AG10803 (cell line): ENCODE results near the gene RERE.

Experiments
- DNase-seq: peaks from one replicate; pipeline ENCODE4 v3.0.0; 2010; ENCODE audit warnings: low read depth
- H3K4me3 ChIP-seq: 2 replicates; pipeline ENCODE4 v1.5.1; 2011; ENCODE audit warnings: mild to moderate bottlenecking, low read length, control low read depth
- TF ChIP-seq, protein P1 (sequence below): conservative IDR thresholded peaks from 2 replicates; pipeline ENCODE4 v1.5.1; 2011; ENCODE audit warnings: mild to moderate bottlenecking, low read length, control low read depth, inconsistent platforms

The RERE gene

DNA sequence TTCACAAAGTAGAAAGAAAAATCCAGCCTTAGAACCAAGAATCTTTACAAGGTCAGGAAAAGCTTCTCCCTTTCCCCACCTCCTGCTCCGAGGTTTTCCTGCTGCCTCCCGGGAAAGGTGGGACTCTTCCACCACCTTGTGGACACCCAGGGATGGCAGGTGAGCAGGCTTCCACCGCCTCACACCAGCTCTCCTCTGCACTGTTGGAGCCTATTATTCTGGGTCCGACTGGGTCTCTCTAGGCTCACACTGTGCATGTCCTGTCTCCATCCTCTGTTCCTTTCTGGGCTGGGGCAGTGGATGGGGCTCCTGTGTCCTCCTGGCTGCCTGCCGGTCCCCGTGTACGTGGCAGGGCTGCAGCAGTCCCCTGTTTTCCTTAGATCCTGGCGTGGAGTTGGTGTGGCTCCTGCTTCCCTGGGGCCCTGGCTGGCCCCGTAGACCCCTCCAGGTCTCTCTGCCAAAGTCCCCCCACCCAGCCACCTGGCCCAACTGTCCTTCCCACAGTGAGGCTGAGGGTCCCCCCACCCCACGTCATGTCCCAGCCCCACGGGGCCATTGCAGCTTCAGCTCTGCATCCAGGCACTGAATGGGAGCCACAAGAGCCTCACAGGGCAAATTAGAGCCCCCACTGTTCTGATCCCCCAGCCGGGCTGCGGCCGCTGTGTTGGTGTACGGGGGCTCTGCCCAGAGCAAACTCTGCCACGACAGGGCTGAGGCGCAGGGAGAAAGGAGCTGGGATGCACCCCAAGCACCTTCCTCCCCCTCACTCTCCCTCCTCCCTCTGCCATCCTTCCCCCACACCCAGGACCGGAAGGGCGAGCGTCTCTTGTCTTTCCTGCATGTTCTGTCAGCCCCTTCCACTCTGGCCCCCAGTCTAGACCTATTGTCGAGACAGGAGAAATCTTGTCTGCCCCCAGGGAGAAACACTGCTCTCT lies 502.8 kb downstream of the RERE start:
- H3K4me3 ChIP-seq: no peak overlapping the region
- TF ChIP-seq, protein P1, sequence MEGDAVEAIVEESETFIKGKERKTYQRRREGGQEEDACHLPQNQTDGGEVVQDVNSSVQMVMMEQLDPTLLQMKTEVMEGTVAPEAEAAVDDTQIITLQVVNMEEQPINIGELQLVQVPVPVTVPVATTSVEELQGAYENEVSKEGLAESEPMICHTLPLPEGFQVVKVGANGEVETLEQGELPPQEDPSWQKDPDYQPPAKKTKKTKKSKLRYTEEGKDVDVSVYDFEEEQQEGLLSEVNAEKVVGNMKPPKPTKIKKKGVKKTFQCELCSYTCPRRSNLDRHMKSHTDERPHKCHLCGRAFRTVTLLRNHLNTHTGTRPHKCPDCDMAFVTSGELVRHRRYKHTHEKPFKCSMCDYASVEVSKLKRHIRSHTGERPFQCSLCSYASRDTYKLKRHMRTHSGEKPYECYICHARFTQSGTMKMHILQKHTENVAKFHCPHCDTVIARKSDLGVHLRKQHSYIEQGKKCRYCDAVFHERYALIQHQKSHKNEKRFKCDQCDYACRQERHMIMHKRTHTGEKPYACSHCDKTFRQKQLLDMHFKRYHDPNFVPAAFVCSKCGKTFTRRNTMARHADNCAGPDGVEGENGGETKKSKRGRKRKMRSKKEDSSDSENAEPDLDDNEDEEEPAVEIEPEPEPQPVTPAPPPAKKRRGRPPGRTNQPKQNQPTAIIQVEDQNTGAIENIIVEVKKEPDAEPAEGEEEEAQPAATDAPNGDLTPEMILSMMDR: peak; percentile 94
- DNase-seq: peak; percentile 65

DNA sequence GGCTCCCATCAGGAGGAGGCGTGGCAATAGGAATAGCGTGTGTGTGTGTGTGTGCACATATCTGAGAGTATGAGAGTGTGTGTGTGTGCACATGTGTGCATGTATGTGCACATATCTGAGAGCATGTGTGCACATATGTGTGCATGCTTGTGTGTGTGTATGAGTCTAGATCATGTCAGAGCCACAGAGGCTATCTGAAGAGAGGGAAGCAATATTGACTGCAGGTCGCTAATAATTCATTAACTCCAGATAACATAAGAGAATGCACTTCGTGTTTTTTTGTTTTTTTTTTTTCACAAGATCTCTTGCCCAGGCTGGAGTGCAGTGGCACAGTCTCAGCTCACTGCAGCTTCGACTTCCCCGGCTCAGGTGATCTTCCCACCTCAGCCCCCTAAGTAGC lies 504.2 kb downstream of the RERE start:
- TF ChIP-seq, protein P1: no peak
- DNase-seq: no peak

GRCh38 chr1:8312235-8313218 lies 504.9 kb downstream of the RERE start:
- H3K4me3 ChIP-seq: no peak overlapping the region

More for the DNA sequence above, 504.2 kb downstream of the RERE start:
- H3K4me3 ChIP-seq: no peak overlapping the region

GRCh38 chr1:8311068-8311718 lies 506.2 kb downstream of the RERE start:
- DNase-seq: no peak
- no peak overlapping the region for H3K4me3 ChIP-seq
- TF ChIP-seq, protein P1: no peak

More at GRCh38 chr1:8312235-8313218, 504.9 kb downstream of the RERE start:
- no peak for DNase-seq
- TF ChIP-seq, protein P1: no peak

GRCh38 chr1:8307628-8308027 lies 509.8 kb downstream of the RERE start:
- TF ChIP-seq, protein P1: no peak
- no peak overlapping the region for H3K4me3 ChIP-seq
- no peak for DNase-seq

GRCh38 chr1:8303876-8304275 lies 513.6 kb downstream of the RERE start:
- DNase-seq: no peak
- TF ChIP-seq, protein P1: no peak
- H3K4me3 ChIP-seq: no peak overlapping the region
